ENCODE results near the gene GALNT10. TPM values are rescaled to one million over a fixed set of nuclear protein-coding genes. Genes with fewer than 3 reads are reported as not detected.

GALNT10 gene
- total RNA-seq, 1 donor from 2014 or later = 11.5 TPM

GRCh38 chr5:154363411-154363810, 172.9 kb downstream of the GALNT10 start:
- H3K4me3 ChIP-seq = no peak overlapping the region
- no peak overlapping the region for H3K27ac ChIP-seq
- TF ChIP-seq POLR2AphosphoS5 (IDR thresholded peaks at IDR 0.05; ENCODE audit: insufficient read depth in 1 of 2, low read depth in 1 of 2) (no peak), POLR2A (IDR thresholded peaks at IDR 0.05) (no peak), CTCF (IDR thresholded peaks at IDR 0.05) (no peak)
- H3K27me3 ChIP-seq = no peaks in the 10 kb centered on the region
- peaks cover 12% of the 10 kb centered on the region for H3K4me1 ChIP-seq
- H3K36me3 ChIP-seq = no peaks in the 10 kb centered on the region
- H3K9me3 ChIP-seq = no peaks in the 10 kb centered on the region
- intact Hi-C loops (cut with DNase I) = no loop called here
- no peak for DNase-seq (ENCODE audit: extremely low spot score in 2 of 2)

- H3K36me3 ChIP-seq = no peaks in the 10 kb centered on the region
- no peak for DNase-seq (ENCODE audit: extremely low spot score in 2 of 2)
- no peak overlapping the region for H3K27ac ChIP-seq
- intact Hi-C loops (cut with DNase I) = no loop called here
- peaks cover 17% of the 10 kb centered on the region for H3K4me1 ChIP-seq
- no peaks in the 10 kb centered on the region for H3K27me3 ChIP-seq
- H3K9me3 ChIP-seq = no peaks in the 10 kb centered on the region
- no peak for TF ChIP-seq CTCF (IDR thresholded peaks at IDR 0.05)
- TF ChIP-seq POLR2A (IDR thresholded peaks at IDR 0.05) = no peak
- no peak for TF ChIP-seq POLR2AphosphoS5 (IDR thresholded peaks at IDR 0.05; ENCODE audit: insufficient read depth in 1 of 2, low read depth in 1 of 2)
- H3K4me3 ChIP-seq = no peak overlapping the region
These were observed 174.2 kb downstream of the GALNT10 start for GRCh38 chr5:154364771-154365170.

GRCh38 chr5:154365823-154366222, 175.3 kb downstream of the GALNT10 start:
- intact Hi-C loops (cut with DNase I) = no loop called here
- H3K36me3 ChIP-seq = no peaks in the 10 kb centered on the region
- H3K4me1 ChIP-seq = peaks cover 17% of the 10 kb centered on the region
- no peak overlapping the region for H3K27ac ChIP-seq
- DNase-seq (ENCODE audit: extremely low spot score in 2 of 2) = no peak
- no peak overlapping the region for H3K4me3 ChIP-seq
- no peaks in the 10 kb centered on the region for H3K27me3 ChIP-seq
- no peaks in the 10 kb centered on the region for H3K9me3 ChIP-seq
- TF ChIP-seq POLR2AphosphoS5 (IDR thresholded peaks at IDR 0.05; ENCODE audit: insufficient read depth in 1 of 2, low read depth in 1 of 2) (no peak), POLR2A (IDR thresholded peaks at IDR 0.05) (no peak), CTCF (IDR thresholded peaks at IDR 0.05) (no peak)

- intact Hi-C loops (cut with DNase I) = no loop called here
- Histone ChIP-seq H3K27me3 (no peaks in the 10 kb centered on the region), H3K4me3 (no peak overlapping the region), H3K9me3 (no peaks in the 10 kb centered on the region), H3K4me1 (peaks cover 17% of the 10 kb centered on the region), H3K27ac (no peak overlapping the region), H3K36me3 (no peaks in the 10 kb centered on the region)
- TF ChIP-seq CTCF (IDR thresholded peaks at IDR 0.05) (no peak), POLR2A (IDR thresholded peaks at IDR 0.05) (no peak)
- DNase-seq (ENCODE audit: extremely low spot score in 2 of 2) = no peak
These were observed 175.8 kb downstream of the GALNT10 start for GRCh38 chr5:154366353-154366752.

- no peak for TF ChIP-seq POLR2A (IDR thresholded peaks at IDR 0.05)
- no peak for TF ChIP-seq POLR2AphosphoS5 (IDR thresholded peaks at IDR 0.05; ENCODE audit: insufficient read depth in 1 of 2, low read depth in 1 of 2)
- no peak for TF ChIP-seq CTCF (IDR thresholded peaks at IDR 0.05)
- Histone ChIP-seq H3K9me3 (no peaks in the 10 kb centered on the region), H3K36me3 (no peaks in the 10 kb centered on the region), H3K4me3 (no peak overlapping the region), H3K4me1 (peaks cover 17% of the 10 kb centered on the region), H3K27me3 (no peaks in the 10 kb centered on the region), H3K27ac (no peak overlapping the region)
- DNase-seq (ENCODE audit: extremely low spot score in 2 of 2) = no peak
- intact Hi-C loops (cut with DNase I) = no loop called here
These were observed 176.6 kb downstream of the GALNT10 start for GRCh38 chr5:154367101-154367500.
